ENCODE results near the gene CMTM5. TPM values are rescaled to one million over a fixed set of nuclear protein-coding genes. Genes with fewer than 3 reads are reported as not detected.

The CMTM5 gene
- total RNA-seq, 1 experiment from 2014 or later: 0.24 TPM

GRCh38 chr14:23364164-23365035 lies 12.4 kb upstream of the CMTM5 start (continued):
- TF ChIP-seq, protein P1, sequence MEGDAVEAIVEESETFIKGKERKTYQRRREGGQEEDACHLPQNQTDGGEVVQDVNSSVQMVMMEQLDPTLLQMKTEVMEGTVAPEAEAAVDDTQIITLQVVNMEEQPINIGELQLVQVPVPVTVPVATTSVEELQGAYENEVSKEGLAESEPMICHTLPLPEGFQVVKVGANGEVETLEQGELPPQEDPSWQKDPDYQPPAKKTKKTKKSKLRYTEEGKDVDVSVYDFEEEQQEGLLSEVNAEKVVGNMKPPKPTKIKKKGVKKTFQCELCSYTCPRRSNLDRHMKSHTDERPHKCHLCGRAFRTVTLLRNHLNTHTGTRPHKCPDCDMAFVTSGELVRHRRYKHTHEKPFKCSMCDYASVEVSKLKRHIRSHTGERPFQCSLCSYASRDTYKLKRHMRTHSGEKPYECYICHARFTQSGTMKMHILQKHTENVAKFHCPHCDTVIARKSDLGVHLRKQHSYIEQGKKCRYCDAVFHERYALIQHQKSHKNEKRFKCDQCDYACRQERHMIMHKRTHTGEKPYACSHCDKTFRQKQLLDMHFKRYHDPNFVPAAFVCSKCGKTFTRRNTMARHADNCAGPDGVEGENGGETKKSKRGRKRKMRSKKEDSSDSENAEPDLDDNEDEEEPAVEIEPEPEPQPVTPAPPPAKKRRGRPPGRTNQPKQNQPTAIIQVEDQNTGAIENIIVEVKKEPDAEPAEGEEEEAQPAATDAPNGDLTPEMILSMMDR (IDR thresholded peaks at IDR 0.05): no peak
- no peak for TF ChIP-seq CREM (CRISPR knock-in tag; IDR thresholded peaks at IDR 0.05)
- no peak for TF ChIP-seq NR1H2 (CRISPR knock-in tag; IDR thresholded peaks at IDR 0.05)
- TF ChIP-seq ZNF532 (CRISPR knock-in tag; IDR thresholded peaks at IDR 0.05; ENCODE audit: borderline replicate concordance): no peak
- TF ChIP-seq AR (CRISPR knock-in tag; IDR thresholded peaks at IDR 0.05): no peak
- TF ChIP-seq, protein P2, sequence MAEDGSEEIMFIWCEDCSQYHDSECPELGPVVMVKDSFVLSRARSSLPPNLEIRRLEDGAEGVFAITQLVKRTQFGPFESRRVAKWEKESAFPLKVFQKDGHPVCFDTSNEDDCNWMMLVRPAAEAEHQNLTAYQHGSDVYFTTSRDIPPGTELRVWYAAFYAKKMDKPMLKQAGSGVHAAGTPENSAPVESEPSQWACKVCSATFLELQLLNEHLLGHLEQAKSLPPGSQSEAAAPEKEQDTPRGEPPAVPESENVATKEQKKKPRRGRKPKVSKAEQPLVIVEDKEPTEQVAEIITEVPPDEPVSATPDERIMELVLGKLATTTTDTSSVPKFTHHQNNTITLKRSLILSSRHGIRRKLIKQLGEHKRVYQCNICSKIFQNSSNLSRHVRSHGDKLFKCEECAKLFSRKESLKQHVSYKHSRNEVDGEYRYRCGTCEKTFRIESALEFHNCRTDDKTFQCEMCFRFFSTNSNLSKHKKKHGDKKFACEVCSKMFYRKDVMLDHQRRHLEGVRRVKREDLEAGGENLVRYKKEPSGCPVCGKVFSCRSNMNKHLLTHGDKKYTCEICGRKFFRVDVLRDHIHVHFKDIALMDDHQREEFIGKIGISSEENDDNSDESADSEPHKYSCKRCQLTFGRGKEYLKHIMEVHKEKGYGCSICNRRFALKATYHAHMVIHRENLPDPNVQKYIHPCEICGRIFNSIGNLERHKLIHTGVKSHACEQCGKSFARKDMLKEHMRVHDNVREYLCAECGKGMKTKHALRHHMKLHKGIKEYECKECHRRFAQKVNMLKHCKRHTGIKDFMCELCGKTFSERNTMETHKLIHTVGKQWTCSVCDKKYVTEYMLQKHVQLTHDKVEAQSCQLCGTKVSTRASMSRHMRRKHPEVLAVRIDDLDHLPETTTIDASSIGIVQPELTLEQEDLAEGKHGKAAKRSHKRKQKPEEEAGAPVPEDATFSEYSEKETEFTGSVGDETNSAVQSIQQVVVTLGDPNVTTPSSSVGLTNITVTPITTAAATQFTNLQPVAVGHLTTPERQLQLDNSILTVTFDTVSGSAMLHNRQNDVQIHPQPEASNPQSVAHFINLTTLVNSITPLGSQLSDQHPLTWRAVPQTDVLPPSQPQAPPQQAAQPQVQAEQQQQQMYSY (CRISPR knock-in tag; IDR thresholded peaks at IDR 0.05): no peak
- no peak for TF ChIP-seq SMAD3 (CRISPR knock-in tag; IDR thresholded peaks at IDR 0.05; ENCODE audit: borderline replicate concordance)
- TF ChIP-seq, protein P3, sequence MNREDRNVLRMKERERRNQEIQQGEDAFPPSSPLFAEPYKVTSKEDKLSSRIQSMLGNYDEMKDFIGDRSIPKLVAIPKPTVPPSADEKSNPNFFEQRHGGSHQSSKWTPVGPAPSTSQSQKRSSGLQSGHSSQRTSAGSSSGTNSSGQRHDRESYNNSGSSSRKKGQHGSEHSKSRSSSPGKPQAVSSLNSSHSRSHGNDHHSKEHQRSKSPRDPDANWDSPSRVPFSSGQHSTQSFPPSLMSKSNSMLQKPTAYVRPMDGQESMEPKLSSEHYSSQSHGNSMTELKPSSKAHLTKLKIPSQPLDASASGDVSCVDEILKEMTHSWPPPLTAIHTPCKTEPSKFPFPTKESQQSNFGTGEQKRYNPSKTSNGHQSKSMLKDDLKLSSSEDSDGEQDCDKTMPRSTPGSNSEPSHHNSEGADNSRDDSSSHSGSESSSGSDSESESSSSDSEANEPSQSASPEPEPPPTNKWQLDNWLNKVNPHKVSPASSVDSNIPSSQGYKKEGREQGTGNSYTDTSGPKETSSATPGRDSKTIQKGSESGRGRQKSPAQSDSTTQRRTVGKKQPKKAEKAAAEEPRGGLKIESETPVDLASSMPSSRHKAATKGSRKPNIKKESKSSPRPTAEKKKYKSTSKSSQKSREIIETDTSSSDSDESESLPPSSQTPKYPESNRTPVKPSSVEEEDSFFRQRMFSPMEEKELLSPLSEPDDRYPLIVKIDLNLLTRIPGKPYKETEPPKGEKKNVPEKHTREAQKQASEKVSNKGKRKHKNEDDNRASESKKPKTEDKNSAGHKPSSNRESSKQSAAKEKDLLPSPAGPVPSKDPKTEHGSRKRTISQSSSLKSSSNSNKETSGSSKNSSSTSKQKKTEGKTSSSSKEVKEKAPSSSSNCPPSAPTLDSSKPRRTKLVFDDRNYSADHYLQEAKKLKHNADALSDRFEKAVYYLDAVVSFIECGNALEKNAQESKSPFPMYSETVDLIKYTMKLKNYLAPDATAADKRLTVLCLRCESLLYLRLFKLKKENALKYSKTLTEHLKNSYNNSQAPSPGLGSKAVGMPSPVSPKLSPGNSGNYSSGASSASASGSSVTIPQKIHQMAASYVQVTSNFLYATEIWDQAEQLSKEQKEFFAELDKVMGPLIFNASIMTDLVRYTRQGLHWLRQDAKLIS (CRISPR knock-in tag; IDR thresholded peaks at IDR 0.05; ENCODE audit: borderline replicate concordance): no peak
- no peak for TF ChIP-seq KAT7 (CRISPR knock-in tag; IDR thresholded peaks at IDR 0.05; ENCODE audit: borderline replicate concordance)
- no peak for TF ChIP-seq ETV6 (CRISPR knock-in tag; IDR thresholded peaks at IDR 0.05)
- TF ChIP-seq, protein P4, sequence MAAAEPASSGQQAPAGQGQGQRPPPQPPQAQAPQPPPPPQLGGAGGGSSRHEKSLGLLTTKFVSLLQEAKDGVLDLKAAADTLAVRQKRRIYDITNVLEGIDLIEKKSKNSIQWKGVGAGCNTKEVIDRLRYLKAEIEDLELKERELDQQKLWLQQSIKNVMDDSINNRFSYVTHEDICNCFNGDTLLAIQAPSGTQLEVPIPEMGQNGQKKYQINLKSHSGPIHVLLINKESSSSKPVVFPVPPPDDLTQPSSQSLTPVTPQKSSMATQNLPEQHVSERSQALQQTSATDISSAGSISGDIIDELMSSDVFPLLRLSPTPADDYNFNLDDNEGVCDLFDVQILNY (CRISPR knock-in tag; IDR thresholded peaks at IDR 0.05): peak; percentile 35
- TF ChIP-seq PRRX2 (CRISPR knock-in tag; IDR thresholded peaks at IDR 0.05): no peak
- TF ChIP-seq, protein P5, sequence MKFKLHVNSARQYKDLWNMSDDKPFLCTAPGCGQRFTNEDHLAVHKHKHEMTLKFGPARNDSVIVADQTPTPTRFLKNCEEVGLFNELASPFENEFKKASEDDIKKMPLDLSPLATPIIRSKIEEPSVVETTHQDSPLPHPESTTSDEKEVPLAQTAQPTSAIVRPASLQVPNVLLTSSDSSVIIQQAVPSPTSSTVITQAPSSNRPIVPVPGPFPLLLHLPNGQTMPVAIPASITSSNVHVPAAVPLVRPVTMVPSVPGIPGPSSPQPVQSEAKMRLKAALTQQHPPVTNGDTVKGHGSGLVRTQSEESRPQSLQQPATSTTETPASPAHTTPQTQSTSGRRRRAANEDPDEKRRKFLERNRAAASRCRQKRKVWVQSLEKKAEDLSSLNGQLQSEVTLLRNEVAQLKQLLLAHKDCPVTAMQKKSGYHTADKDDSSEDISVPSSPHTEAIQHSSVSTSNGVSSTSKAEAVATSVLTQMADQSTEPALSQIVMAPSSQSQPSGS (CRISPR knock-in tag; IDR thresholded peaks at IDR 0.05; ENCODE audit: borderline replicate concordance, low read depth): no peak
- TF ChIP-seq ZBTB21 (CRISPR knock-in tag; IDR thresholded peaks at IDR 0.05; ENCODE audit: borderline replicate concordance): no peak
- TF ChIP-seq MAX (CRISPR knock-in tag; IDR thresholded peaks at IDR 0.05): 0 out of 2 replicates have a peak, but pooled peaks have one; percentile 7

Measured in WTC11 (cell line).